Small intestine (tissue), 7 donors: Measurements from ENCODE around the gene NAA25. TPM values are rescaled to one million over a fixed set of nuclear protein-coding genes. Genes with fewer than 3 reads are reported as not detected.

Experiments used
- DNase-seq, 2 donors: peaks; one replicate each; pipeline versions ENCODE4 v3.0.0 to v3.0.0-alpha.2; 2013
- FAIRE-seq: peaks from 2 replicates; lab custom pipeline; 2012; peaks lifted over from hg19 to GRCh38; lab: Jason Lieb, UNC
- H3K27ac ChIP-seq, 3 donors: one replicate each; pipeline ENCODE4 v1.5.1; 2013; ENCODE audit warnings: low read length in 2 of 3, mild to moderate bottlenecking in 2 of 3, control low read depth in 1 of 3, inconsistent platforms in 1 of 3, low read depth in 1 of 3, moderate library complexity in 1 of 3
- H3K27me3 ChIP-seq, 3 donors: one replicate each; pipeline ENCODE4 v1.6.1; 2013; ENCODE audit warnings: low read length in 3 of 3, inconsistent platforms in 1 of 3; ENCODE audit not compliant: control insufficient read depth in 3 of 3, insufficient read depth in 3 of 3
- H3K36me3 ChIP-seq, 3 donors: one replicate each; pipeline ENCODE4 v1.6.1; 2013; ENCODE audit warnings: low read length in 3 of 3, inconsistent platforms in 1 of 3, low read depth in 1 of 3, mild to moderate bottlenecking in 1 of 3, moderate library complexity in 1 of 3; ENCODE audit not compliant: control insufficient read depth in 3 of 3, insufficient read depth in 2 of 3
- H3K4me1 ChIP-seq, 3 donors: one replicate each; pipeline ENCODE4 v1.6.1; 2013; ENCODE audit warnings: low read length in 2 of 3, inconsistent platforms in 1 of 3, low read depth in 1 of 3, mild to moderate bottlenecking in 1 of 3, moderate library complexity in 1 of 3; ENCODE audit not compliant: control insufficient read depth in 3 of 3, insufficient read depth in 2 of 3
- H3K4me3 ChIP-seq, 3 donors: one replicate each; pipeline ENCODE4 v1.5.1; 2013; ENCODE audit warnings: low read length in 3 of 3, control low read depth in 1 of 3, inconsistent platforms in 1 of 3, low read depth in 1 of 3, mild to moderate bottlenecking in 1 of 3, moderate library complexity in 1 of 3
- H3K9me3 ChIP-seq, 2 donors: one replicate each; pipeline ENCODE4 v1.6.1; 2013; ENCODE audit warnings: low read depth in 1 of 2, low read length in 1 of 2; ENCODE audit not compliant: control insufficient read depth in 2 of 2, insufficient read depth in 1 of 2
- WGBS, 3 donors: extraction: QIAGEN DNeasy Blood & Tissue Kit; methylation state at CpG; one replicate each; pipeline ENCODE4 v1.1.7; 2013; 5-methylcytosine and 5-hydroxymethylcytosine counted together
- polyA plus RNA-seq, 4 donors: library from polyadenylated mRNA; stranded (reverse) in 3 of 4; unstranded in 1 of 4; fragments of 200-250 nt in 3 of 4; fragments of 120-200 nt in 1 of 4; gene quantifications; one replicate each; pipeline versions ENCODE4 v1.2.1 to v1.2.3, GENCODE V29; 2013
- donor health status: healthy with polysubstance abuse.
- donor health status: control.
- donor health status: control.
- donor health status: Bipolar disorder and iron deficiency.
- donor health status: healthy.

The NAA25 gene
- polyA plus RNA-seq, 4 donors: 2.4 to 18.2 (median 4.3) TPM

- DNase-seq (no peak), FAIRE-seq (no peak)
- Histone ChIP-seq H3K27ac (no peak overlapping the region), H3K27me3 (no peaks in the 10 kb centered on the region), H3K4me3 (no peak overlapping the region), H3K4me1 (no peaks in the 10 kb centered on the region), H3K36me3 (peaks cover 21 to 24% (median 21%) of the 10 kb centered on the region in 3 donors), H3K9me3 (no peaks in the 10 kb centered on the region)
- 74 to 83% (median 81%) methylated on average over 4 of the region's 4 CpGs for WGBS, 3 donors
Measured at GRCh38 chr12:112025808-112026375, 82.7 kb downstream of the NAA25 start.

GRCh38 chr12:112023759-112024396 lies 84.7 kb downstream of the NAA25 start:
- H3K27me3 ChIP-seq: no peaks in the 10 kb centered on the region
- H3K4me3 ChIP-seq: no peak overlapping the region
- no peak for FAIRE-seq
- no peak overlapping the region for H3K27ac ChIP-seq
- 88 to 91% (median 91%) methylated on average over 4 of the region's 4 CpGs for WGBS, 3 donors
- no peaks in the 10 kb centered on the region for H3K4me1 ChIP-seq
- H3K9me3 ChIP-seq: no peaks in the 10 kb centered on the region
- H3K36me3 ChIP-seq: peaks cover 17 to 28% (median 25%) of the 10 kb centered on the region in 3 donors
- no peak for DNase-seq

DNA sequence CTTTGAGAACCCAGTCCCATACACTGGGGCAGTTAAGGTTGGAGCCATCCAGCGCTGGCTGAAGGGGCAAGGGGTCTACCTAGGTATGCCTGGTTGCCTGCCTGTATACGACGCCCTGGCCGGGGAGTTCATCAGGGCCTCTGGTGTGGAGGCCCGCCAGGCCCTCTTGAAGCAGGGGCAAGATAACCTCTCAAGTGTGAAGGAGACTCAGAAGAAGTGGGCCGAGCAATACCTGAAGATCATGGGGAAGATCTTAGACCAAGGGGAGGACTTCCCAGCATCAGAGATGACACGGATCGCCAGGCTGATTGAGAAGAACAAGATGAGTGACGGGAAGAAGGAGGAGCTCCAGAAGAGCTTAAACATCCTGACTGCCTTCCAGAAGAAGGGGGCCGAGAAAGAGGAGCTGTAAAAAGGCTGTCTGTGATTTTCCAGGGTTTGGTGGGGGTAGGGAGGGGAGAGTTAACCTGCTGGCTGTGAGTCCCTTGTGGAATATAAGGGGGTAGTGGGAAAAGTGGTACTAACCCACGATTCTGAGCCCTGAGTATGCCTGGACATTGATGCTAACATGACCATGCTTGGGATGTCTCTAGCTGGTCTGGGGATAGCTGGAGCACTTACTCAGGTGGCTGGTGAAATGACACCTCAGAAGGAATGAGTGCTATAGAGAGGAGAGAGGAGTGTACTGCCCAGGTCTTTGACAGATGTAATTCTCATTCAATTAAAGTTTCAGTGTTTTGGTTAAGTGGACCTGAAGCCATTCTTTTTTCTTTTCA lies 86.2 kb downstream of the NAA25 start:
- no peaks in the 10 kb centered on the region for H3K27me3 ChIP-seq
- no peaks in the 10 kb centered on the region for H3K4me1 ChIP-seq
- no peak overlapping the region for H3K27ac ChIP-seq
- DNase-seq (no peak), FAIRE-seq (no peak)
- no peaks in the 10 kb centered on the region for H3K9me3 ChIP-seq
- WGBS, 3 donors: 87 to 92% (median 89%) methylated on average over 11 of the region's 11 CpGs
- no peak overlapping the region for H3K4me3 ChIP-seq
- peaks cover 17 to 26% (median 25%) of the 10 kb centered on the region in 3 donors for H3K36me3 ChIP-seq

DNA sequence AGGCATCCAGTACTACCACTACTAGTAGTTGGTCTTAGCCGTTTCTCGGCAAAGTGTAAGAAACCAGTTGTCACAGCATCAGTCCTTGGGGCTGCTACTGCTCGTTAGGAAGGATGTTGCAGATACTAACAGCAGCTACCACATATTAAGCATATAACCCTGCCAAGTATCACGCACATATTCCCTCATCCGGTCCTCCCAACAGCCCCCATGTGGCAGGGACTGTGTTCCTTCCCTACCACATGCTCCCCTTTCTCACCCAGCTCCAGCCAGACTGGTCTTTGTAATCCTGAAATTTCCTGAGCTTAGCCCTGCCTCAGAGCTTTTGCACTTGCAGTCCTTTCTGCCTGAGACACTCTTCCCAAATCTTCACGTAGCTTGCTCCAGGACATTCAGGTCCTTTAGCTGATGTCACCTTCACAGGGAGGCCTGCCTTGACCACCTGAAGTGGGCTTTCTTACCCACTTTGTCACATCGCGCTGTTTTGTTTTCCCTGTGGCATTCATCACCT lies 87.6 kb downstream of the NAA25 start:
- Histone ChIP-seq H3K9me3 (no peaks in the 10 kb centered on the region), H3K4me1 (no peaks in the 10 kb centered on the region), H3K36me3 (peaks cover 17 to 29% (median 28%) of the 10 kb centered on the region in 3 donors), H3K27ac (no peak overlapping the region), H3K4me3 (no peak overlapping the region), H3K27me3 (no peaks in the 10 kb centered on the region)
- DNase-seq: no peak
- 89 to 90% (median 89%) methylated on average over 8 of the region's 8 CpGs for WGBS, 3 donors
- no peak for FAIRE-seq

DNA sequence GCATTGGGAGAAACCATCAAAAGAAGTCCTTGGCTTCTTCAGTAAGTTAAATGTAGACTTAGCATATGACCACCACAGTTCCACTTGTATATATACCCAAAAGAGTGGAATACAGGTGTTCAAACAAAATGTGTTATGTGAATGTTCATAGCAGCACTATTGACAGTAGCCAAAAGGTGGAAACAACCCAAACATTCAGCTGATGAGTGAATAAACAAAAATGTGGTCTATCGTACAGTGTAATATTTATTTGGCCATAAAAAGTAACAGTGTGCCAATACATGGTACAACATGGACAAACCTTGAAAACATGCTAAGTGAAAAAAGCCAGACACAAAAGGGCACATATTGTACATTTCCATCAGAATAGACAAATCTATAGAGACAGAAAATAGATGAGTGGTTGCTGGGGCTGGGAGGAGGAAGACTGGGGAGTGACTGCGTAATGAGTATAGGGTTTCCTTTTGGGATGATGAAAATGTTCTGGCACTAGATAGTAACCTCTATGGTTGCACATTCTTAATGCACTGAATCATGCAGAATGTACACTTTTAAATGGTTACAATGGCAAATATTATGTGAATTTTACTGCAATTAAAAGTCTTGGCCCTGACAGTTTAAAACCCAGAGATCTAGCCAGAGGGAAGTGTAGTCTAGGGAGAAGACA lies 89.9 kb downstream of the NAA25 start:
- Histone ChIP-seq H3K27ac (no peak overlapping the region), H3K9me3 (no peaks in the 10 kb centered on the region), H3K4me3 (no peak overlapping the region), H3K27me3 (no peaks in the 10 kb centered on the region), H3K4me1 (peaks cover 0 to 5% (median 3%) of the 10 kb centered on the region in 3 donors), H3K36me3 (peaks cover 11 to 29% (median 26%) of the 10 kb centered on the region in 3 donors)
- DNase-seq: no peak
- 76 to 90% (median 77%) methylated on average over 2 of the region's 2 CpGs for WGBS, 3 donors
- FAIRE-seq: no peak

DNA sequence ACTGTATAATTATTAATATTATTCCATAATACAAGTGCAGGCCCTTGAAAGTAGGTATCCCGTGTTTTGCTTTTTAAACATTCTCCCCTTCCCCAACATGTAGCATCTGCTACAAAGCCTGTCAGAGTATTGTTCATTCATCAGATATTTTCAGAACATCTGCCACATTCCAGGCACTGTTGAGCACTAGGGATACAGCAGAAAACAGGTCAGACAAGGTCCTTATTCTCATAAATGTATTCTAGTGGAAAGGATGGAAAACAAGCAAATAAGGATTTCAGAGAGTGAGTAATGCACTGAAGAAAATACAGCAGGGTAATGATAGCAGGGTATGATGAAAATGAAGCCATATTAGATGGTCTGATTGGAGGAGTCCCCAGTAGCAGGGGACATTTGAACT lies 91.5 kb downstream of the NAA25 start:
- H3K27me3 ChIP-seq: no peaks in the 10 kb centered on the region
- 85 to 90% (median 89%) methylated on average over 1 of the region's 1 CpG for WGBS, 3 donors
- no peak overlapping the region for H3K4me3 ChIP-seq
- FAIRE-seq (no peak), DNase-seq (no peak)
- H3K4me1 ChIP-seq: peaks cover under 1 to 13% (median 3%) of the 10 kb centered on the region in 3 donors
- peaks cover 9 to 22% (median 17%) of the 10 kb centered on the region in 3 donors for H3K36me3 ChIP-seq
- no peaks in the 10 kb centered on the region for H3K9me3 ChIP-seq
- no peak overlapping the region for H3K27ac ChIP-seq

DNA sequence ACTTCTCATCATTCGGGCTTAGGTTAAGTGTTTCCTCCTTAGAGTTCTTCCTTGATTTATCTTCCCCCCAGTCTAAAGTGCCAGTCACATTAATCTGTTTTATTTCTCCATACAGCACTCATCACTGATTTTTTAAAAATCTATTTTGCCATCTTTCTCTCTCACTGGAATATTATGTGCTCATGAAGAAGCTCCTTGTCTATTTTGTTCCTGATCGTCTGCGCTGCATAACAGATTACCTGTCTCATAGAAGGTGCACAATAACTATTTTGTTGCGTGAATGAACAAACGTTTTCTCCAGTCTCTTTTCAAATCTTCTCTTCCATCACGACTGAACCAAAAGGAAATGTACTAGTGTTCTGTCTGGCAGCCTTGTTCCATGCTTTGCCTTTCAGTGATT lies 92.6 kb downstream of the NAA25 start:
- Histone ChIP-seq H3K4me3 (no peak overlapping the region), H3K27ac (no peak overlapping the region), H3K9me3 (no peaks in the 10 kb centered on the region), H3K36me3 (peaks cover 4 to 19% (median 12%) of the 10 kb centered on the region in 3 donors), H3K27me3 (no peaks in the 10 kb centered on the region), H3K4me1 (peaks cover 3 to 18% (median 4%) of the 10 kb centered on the region in 3 donors)
- WGBS, 3 donors: 96 to 97% (median 97%) methylated on average over 6 of the region's 6 CpGs
- DNase-seq: no peak
- no peak for FAIRE-seq
